ENCODE measurements around the gene BLOC1S5.

DNA sequence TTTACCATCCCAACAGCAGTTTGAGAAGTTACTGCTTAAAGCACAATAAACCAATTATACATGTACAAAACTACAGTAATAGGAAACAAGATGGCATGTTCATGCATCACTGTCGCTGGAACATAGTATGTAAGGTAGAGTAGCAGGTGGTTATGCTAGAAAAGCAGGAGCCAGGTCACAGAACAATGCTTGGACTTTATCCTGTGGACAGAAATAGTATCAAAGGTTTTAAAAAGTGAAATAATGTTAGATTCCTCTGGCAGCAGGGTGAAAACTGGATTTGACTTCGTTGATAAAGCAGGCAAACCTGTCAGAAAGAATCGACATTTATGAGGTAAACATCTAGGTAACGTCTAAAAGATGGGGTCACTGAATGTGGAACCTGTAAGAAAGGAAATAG is 2.5 kb downstream of the BLOC1S5 start:
- TF ChIP-seq EP300 (IDR thresholded peaks at IDR 0.05; ENCODE audit: borderline replicate concordance) (no peak), TEAD4 (IDR thresholded peaks at IDR 0.05) (no peak), RAD21 (IDR thresholded peaks at IDR 0.05; ENCODE audit: low read depth) (no peak), YY1 (IDR thresholded peaks at IDR 0.05; ENCODE audit: low read depth) (no peak), CEBPB (IDR thresholded peaks at IDR 0.05) (no peak)

Measured in Ishikawa (cell line).